SK-N-SH treated with all-trans-retinoic acid at 6 μM for 48 hours (cell line): Measurements from ENCODE around the gene SDHB.

Experiments used
- ATAC-seq: fragments of 200-7000 bp; cut with Tn5 transposase; 3 replicates; pipeline ENCODE4 v1.9.1; 2020; ENCODE audit warnings: mild to moderate bottlenecking, moderate library complexity
- ARNTL ChIP-seq: fragments of 450-650 bp; formaldehyde crosslinking; IDR thresholded peaks from 2 replicates; pipeline ENCODE4 v1.5.0; 2020; ENCODE audit warnings: low read depth, mild to moderate bottlenecking, moderate library complexity, borderline replicate concordance
- BACH2 ChIP-seq: fragments of 250-450 bp; sonication (Bioruptor Pico); IDR thresholded peaks from 2 replicates; pipeline ENCODE4 v1.9.0; 2021; ENCODE audit warnings: mild to moderate bottlenecking, borderline replicate concordance
- CREB5 ChIP-seq: fragments of 250-450 bp; sonication (Bioruptor Pico); IDR thresholded peaks from 2 replicates; pipeline ENCODE4 v1.5.1; 2020; ENCODE audit warnings: low read depth, mild to moderate bottlenecking, moderate library complexity
- CSDC2 ChIP-seq: fragments of 250-450 bp; sonication (Bioruptor Pico); IDR thresholded peaks from 2 replicates; pipeline ENCODE4 v1.5.0; 2020; ENCODE audit warnings: mild to moderate bottlenecking, moderate library complexity
- CSRNP3 ChIP-seq: fragments of 250-450 bp; sonication (Bioruptor Pico); IDR thresholded peaks from 2 replicates; pipeline ENCODE4 v1.5.1; 2021; ENCODE audit warnings: mild to moderate bottlenecking, moderate library complexity
- ESRRG ChIP-seq: fragments of 250-450 bp; sonication (Bioruptor Pico); IDR thresholded peaks from 2 replicates; pipeline ENCODE4 v1.6.1; 2021; ENCODE audit warnings: mild to moderate bottlenecking
- GLIS3 ChIP-seq: fragments of 250-450 bp; sonication (Bioruptor Pico); IDR thresholded peaks from 2 replicates; pipeline ENCODE4 v1.5.0; 2020; ENCODE audit warnings: mild to moderate bottlenecking, moderate library complexity
- ISL1 ChIP-seq: fragments of 250-450 bp; sonication (Bioruptor Pico); IDR thresholded peaks from 2 replicates; pipeline ENCODE4 v2.1.2; 2022; ENCODE audit warnings: mild to moderate bottlenecking, moderate library complexity
- PATZ1 ChIP-seq: fragments of 250-450 bp; sonication (Bioruptor Pico); IDR thresholded peaks from 2 replicates; pipeline ENCODE4 v1.8.0; 2020; ENCODE audit warnings: mild to moderate bottlenecking, moderate library complexity, borderline replicate concordance
- POU6F1 ChIP-seq: fragments of 250-450 bp; sonication (Bioruptor Pico); IDR thresholded peaks from 2 replicates; pipeline ENCODE4 v1.8.0; 2021; ENCODE audit warnings: low read depth, mild to moderate bottlenecking, moderate library complexity, borderline replicate concordance
- RARB ChIP-seq: fragments of 250-450 bp; sonication (Bioruptor Pico); IDR thresholded peaks from 2 replicates; pipeline ENCODE4 v1.8.0; 2021; ENCODE audit warnings: mild to moderate bottlenecking, moderate library complexity
- SNAI2 ChIP-seq: fragments of 250-450 bp; sonication (Bioruptor Pico); IDR thresholded peaks from 2 replicates; pipeline ENCODE4 v1.5.0; 2020; ENCODE audit warnings: mild to moderate bottlenecking, moderate library complexity
- TSHZ2 ChIP-seq: fragments of 250-450 bp; sonication (Bioruptor Pico); IDR thresholded peaks from 2 replicates; pipeline ENCODE4 v1.5.0; 2020; ENCODE audit warnings: mild to moderate bottlenecking, moderate library complexity
- ZC3H10 ChIP-seq: fragments of 250-450 bp; sonication (Bioruptor Pico); IDR thresholded peaks from 2 replicates; pipeline ENCODE4 v1.5.1; 2021; ENCODE audit warnings: mild to moderate bottlenecking, moderate library complexity
- ZFP3 ChIP-seq: fragments of 250-450 bp; sonication (Bioruptor Pico); IDR thresholded peaks from 2 replicates; pipeline ENCODE4 v1.5.0; 2020; ENCODE audit warnings: mild to moderate bottlenecking, moderate library complexity
- ZNF8 ChIP-seq: fragments of 450-650 bp; formaldehyde crosslinking; IDR thresholded peaks from 2 replicates; pipeline ENCODE4 v1.5.0; 2020; ENCODE audit warnings: mild to moderate bottlenecking, moderate library complexity

Gene SDHB

GRCh38 chr1:17098446-17099317, 44.9 kb upstream of the SDHB start:
- TF ChIP-seq POU6F1 = no peak
- TF ChIP-seq TSHZ2 (CRISPR knock-in tag) = no peak
- TF ChIP-seq ZNF8 (CRISPR knock-in tag) = no peak
- no peak for TF ChIP-seq ZFP3 (CRISPR knock-in tag)
- no peak for TF ChIP-seq GLIS3 (CRISPR knock-in tag)
- no peak for TF ChIP-seq CSRNP3
- TF ChIP-seq RARB = no peak
- no peak for ATAC-seq

- TF ChIP-seq POU6F1 = no peak
- no peak for TF ChIP-seq ZC3H10 (CRISPR knock-in tag)
- no peak for TF ChIP-seq SNAI2
- no peak for TF ChIP-seq CSRNP3
- no peak for TF ChIP-seq TSHZ2 (CRISPR knock-in tag)
- no peak for TF ChIP-seq ZNF8 (CRISPR knock-in tag)
- no peak for TF ChIP-seq ZFP3 (CRISPR knock-in tag)
- TF ChIP-seq CREB5 (CRISPR knock-in tag) = no peak
- TF ChIP-seq ESRRG (CRISPR knock-in tag) = no peak
- no peak for TF ChIP-seq ARNTL
- no peak for ATAC-seq
Measured at GRCh38 chr1:17097787-17098186, 44.0 kb upstream of the SDHB start.

GRCh38 chr1:17097147-17097546, 43.3 kb upstream of the SDHB start:
- ATAC-seq = no peak; the same call in 2 of the 3 replicates
- TF ChIP-seq CREB5 (CRISPR knock-in tag) (no peak), CSDC2 (CRISPR knock-in tag) (no peak), BACH2 (no peak), PATZ1 (CRISPR knock-in tag) (no peak), RARB (no peak), ISL1 (CRISPR knock-in tag) (no peak), GLIS3 (CRISPR knock-in tag) (no peak)
